ENCODE measurements around the gene RMND5A. TPM values are rescaled to one million over a fixed set of nuclear protein-coding genes. Genes with fewer than 3 reads are reported as not detected.
A peak's percentile ranks its signal among the peaks of the same experiment; 100 is the strongest.
"Not testable (repeated sequence)": the region's sequence is repeated elsewhere in the genome, so short reads cannot be mapped to it uniquely, and the experiment has no call there.

RMND5A gene
- total and polyA plus RNA-seq, 4 donors: 29.4 to 77.9 (median 44.0) TPM

DNA sequence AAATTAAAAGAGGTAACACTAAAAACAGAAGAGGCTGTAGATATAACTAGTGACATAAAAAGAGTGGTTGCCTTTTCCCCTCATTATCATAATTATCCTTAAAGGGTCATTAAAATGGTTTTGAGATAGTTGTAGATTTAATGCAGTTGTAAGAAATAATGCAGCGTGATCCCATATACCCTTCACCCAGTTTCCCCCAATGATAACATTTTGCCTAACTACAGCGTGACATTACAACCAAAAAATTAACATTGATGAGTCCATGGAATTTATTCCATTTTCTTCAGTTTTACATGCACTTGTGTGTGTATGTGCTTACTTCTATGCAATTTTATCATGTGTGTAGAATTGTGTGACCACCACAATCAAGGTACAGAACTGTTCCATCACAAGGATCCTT, 13.2 kb upstream of the RMND5A start:
- peaks cover 3% of the 10 kb centered on the region for H3K4me1 ChIP-seq (ENCODE audit: control insufficient read depth, insufficient read depth, low read length)
- H3K4me3 ChIP-seq (ENCODE audit: low read depth, low read length): no peak overlapping the region
- no peaks in the 10 kb centered on the region for H3K27me3 ChIP-seq (ENCODE audit: control insufficient read depth, insufficient read depth, low read length)
- H3K9me3 ChIP-seq (ENCODE audit: control insufficient read depth, insufficient read depth, low read length): no peaks in the 10 kb centered on the region
- WGBS (ENCODE audit: insufficient coverage): no CpG with 5 or more reads among the region's 2 CpGs
- DNase-seq (ENCODE audit: low read depth in 4 of 6, low spot score in 6 of 6): no peak
- no peaks in the 10 kb centered on the region for H3K36me3 ChIP-seq (ENCODE audit: control insufficient read depth, insufficient read depth, low read length)
- H3K27ac ChIP-seq (ENCODE audit: low read depth, low read length): no peak overlapping the region

DNA sequence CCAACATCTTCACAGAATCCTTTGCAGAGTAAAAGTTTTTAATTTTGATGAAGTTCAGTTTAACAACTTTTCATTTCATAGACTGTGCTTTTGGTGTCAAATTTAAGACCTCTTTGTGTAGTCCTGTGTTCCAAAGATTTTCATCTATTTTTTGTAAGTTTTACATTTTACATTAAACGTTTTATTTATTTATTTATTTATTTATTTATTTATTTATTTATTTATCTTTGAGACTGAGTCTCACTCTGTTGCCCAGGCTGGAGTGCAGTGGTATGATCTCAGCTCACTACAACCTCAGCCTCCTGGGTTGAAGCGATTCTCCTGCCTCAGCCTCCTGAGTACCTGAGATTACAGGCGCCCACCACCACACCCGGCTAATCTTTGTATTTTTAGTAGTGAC, 12.0 kb upstream of the RMND5A start:
- 96% methylated on average over 3 of the region's 4 CpGs for WGBS (ENCODE audit: insufficient coverage)
- DNase-seq (ENCODE audit: low read depth in 4 of 6, low spot score in 6 of 6); H3K27me3 ChIP-seq (ENCODE audit: control insufficient read depth, insufficient read depth, low read length); H3K4me3 ChIP-seq (ENCODE audit: low read depth, low read length); H3K4me1 ChIP-seq (ENCODE audit: control insufficient read depth, insufficient read depth, low read length); H3K27ac ChIP-seq (ENCODE audit: low read depth, low read length); H3K36me3 ChIP-seq (ENCODE audit: control insufficient read depth, insufficient read depth, low read length); H3K9me3 ChIP-seq (ENCODE audit: control insufficient read depth, insufficient read depth, low read length): not testable (repeated sequence)

DNA sequence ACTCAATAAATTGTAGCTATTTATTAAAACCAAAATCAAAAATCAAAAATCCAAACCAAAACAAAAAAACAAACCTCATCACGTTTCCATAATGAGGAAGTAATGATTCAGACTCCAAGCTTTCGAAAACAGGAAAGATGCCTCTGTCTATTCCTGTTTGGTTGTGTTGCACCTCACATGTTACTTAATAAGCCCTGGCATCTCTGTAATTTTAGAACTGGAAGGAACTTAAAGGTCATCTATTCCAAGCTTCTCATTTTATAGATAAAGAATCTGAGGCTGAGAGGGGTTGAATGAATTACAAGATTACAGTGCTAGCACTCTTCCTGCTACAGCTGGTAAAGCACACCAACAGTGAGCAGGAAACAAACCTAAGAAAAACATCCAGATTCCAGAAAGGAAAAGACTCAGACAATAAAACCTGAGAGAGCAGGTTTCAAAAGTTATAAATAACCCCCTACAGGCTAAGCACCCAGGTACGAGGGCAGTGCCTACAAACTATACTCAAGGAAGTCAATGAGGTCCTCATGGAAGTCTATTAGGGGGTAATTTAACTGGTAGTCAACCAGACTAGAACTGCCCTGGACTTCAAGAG, 5.4 kb upstream of the RMND5A start:
- DNase-seq (ENCODE audit: low read depth in 4 of 6, low spot score in 6 of 6); H3K27me3 ChIP-seq (ENCODE audit: control insufficient read depth, insufficient read depth, low read length); H3K9me3 ChIP-seq (ENCODE audit: control insufficient read depth, insufficient read depth, low read length); H3K36me3 ChIP-seq (ENCODE audit: control insufficient read depth, insufficient read depth, low read length); H3K27ac ChIP-seq (ENCODE audit: low read depth, low read length); H3K4me1 ChIP-seq (ENCODE audit: control insufficient read depth, insufficient read depth, low read length); H3K4me3 ChIP-seq (ENCODE audit: low read depth, low read length): not testable (repeated sequence)
- WGBS (ENCODE audit: insufficient coverage): no CpG with 5 or more reads among the region's 3 CpGs

DNA sequence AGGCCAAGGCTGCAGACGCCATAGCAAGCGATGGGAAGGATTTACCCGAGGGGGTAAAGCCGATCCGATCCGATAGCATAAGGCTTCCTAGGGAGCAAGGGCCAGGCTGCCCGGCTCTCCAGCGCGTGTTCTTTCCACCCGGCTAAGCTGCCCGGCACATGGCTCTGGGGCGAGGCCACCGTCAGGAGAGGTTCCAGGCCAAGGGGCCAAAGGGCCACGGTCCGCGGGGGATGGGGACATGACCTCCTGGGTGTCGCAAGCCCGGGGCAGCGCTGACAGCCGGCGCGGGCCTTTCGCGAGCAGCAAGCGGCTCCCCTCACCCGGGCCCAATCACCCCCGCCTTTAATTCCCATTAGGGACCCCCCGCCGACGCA, 841 bp upstream of the RMND5A start:
- peak overlapping the region; percentile 33 for H3K4me3 ChIP-seq (ENCODE audit: low read depth, low read length)

DNA sequence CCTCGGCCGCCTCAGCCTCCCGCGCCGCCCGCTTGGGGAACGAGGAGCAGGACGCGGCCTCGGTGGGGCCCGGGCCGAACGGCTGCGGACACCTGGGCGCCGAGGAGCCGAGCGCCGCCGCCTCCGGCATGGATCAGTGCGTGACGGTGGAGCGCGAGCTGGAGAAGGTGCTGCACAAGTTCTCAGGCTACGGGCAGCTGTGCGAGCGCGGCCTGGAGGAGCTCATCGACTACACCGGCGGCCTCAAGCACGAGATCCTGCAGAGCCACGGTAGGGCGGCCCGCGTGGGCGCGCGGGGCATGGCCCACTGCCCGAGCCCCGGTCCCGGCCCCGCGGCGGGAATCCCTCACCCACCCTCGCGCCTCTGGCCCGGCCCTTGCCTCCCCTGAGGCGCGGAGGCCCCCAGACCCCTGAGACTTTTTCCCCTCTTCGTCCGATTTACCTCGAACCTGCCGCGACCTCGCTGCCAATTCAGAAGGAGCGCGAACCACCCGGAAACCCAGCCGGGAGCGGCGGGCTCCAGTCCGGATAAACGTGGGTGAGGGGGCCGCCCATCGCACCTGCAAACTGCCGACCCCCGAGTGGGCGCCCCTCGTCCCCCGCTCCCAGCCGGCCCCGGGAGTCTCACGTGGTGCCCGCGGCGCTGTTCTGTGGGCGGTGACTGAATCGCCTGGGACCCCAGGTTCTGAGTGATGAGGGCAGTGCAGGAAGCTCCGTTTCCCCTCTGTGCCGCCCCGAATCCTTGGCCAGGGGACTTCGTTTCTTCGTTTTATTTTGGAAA, 639 bp downstream of the RMND5A start:
- 1% methylated on average over 26 of the region's 85 CpGs for WGBS (ENCODE audit: insufficient coverage)
- H3K9me3 ChIP-seq (ENCODE audit: control insufficient read depth, insufficient read depth, low read length); H3K36me3 ChIP-seq (ENCODE audit: control insufficient read depth, insufficient read depth, low read length); H3K4me1 ChIP-seq (ENCODE audit: control insufficient read depth, insufficient read depth, low read length); H3K27me3 ChIP-seq (ENCODE audit: control insufficient read depth, insufficient read depth, low read length): not testable (repeated sequence)
- peak in 2 of 6 donors; percentile 49 to 56 for DNase-seq (ENCODE audit: low read depth in 4 of 6, low spot score in 6 of 6)
- peak overlapping the region; percentile 52 for H3K4me3 ChIP-seq (ENCODE audit: low read depth, low read length)
- peak overlapping the region; percentile 64 for H3K27ac ChIP-seq (ENCODE audit: low read depth, low read length)

More for the DNA sequence above, 841 bp upstream of the RMND5A start:
- no CpG with 5 or more reads among the region's 30 CpGs for WGBS (ENCODE audit: insufficient coverage)
- not testable (repeated sequence) for DNase-seq (ENCODE audit: low read depth in 4 of 6, low spot score in 6 of 6); H3K36me3 ChIP-seq (ENCODE audit: control insufficient read depth, insufficient read depth, low read length); H3K4me1 ChIP-seq (ENCODE audit: control insufficient read depth, insufficient read depth, low read length); H3K27me3 ChIP-seq (ENCODE audit: control insufficient read depth, insufficient read depth, low read length); H3K9me3 ChIP-seq (ENCODE audit: control insufficient read depth, insufficient read depth, low read length)
- peak overlapping the region; percentile 69 for H3K27ac ChIP-seq (ENCODE audit: low read depth, low read length)

DNA sequence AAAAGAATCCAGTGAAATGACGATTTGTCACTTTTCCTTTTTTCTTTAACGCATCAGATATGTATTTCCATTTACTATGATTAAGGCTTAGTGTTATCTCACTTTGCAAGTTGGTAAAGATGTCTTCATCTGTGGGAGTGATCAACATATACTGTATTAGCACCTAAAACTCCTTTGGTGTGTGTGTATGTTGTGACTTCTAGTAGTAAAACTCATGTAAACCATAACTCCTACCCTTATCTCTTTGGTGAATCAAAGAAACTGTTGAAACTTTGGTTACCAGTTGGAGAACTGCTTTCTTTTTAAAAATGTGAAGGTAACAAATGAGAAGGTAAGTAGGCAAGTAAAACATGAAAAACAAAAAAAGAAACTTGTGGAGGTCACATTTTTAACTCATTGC, 5.6 kb downstream of the RMND5A start:
- WGBS (ENCODE audit: insufficient coverage): no CpG with 5 or more reads among the region's 2 CpGs
- not testable (repeated sequence) for H3K27me3 ChIP-seq (ENCODE audit: control insufficient read depth, insufficient read depth, low read length); DNase-seq (ENCODE audit: low read depth in 4 of 6, low spot score in 6 of 6); H3K9me3 ChIP-seq (ENCODE audit: control insufficient read depth, insufficient read depth, low read length); H3K4me1 ChIP-seq (ENCODE audit: control insufficient read depth, insufficient read depth, low read length); H3K4me3 ChIP-seq (ENCODE audit: low read depth, low read length); H3K36me3 ChIP-seq (ENCODE audit: control insufficient read depth, insufficient read depth, low read length); H3K27ac ChIP-seq (ENCODE audit: low read depth, low read length)

DNA sequence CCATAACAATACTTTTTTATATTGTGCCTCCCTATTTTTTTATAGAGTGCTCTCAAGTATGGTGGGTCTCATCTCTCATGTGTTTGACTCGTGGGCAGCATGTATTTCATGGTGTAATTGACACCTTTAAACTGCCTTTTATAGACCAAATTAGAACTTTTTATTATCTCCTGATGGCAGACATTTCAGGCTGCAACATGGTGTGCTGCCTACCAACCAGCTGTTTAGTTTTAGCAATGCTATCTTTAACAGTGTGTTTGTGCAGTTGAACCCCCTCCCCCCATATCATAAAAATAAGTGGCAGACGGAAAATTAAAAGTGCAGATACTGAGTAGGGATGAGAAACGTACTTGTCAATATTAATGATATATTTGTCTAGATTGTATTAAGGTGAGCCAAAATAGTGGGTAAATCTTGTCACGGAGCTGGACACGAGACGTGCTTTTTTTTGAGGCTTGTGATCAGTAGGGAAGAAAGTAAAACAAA, 12.0 kb downstream of the RMND5A start:
- not testable (repeated sequence) for H3K9me3 ChIP-seq (ENCODE audit: control insufficient read depth, insufficient read depth, low read length); H3K4me3 ChIP-seq (ENCODE audit: low read depth, low read length); H3K36me3 ChIP-seq (ENCODE audit: control insufficient read depth, insufficient read depth, low read length); DNase-seq (ENCODE audit: low read depth in 4 of 6, low spot score in 6 of 6); H3K27me3 ChIP-seq (ENCODE audit: control insufficient read depth, insufficient read depth, low read length); H3K27ac ChIP-seq (ENCODE audit: low read depth, low read length); H3K4me1 ChIP-seq (ENCODE audit: control insufficient read depth, insufficient read depth, low read length)
- WGBS (ENCODE audit: insufficient coverage): no CpG with 5 or more reads among the region's 6 CpGs

DNA sequence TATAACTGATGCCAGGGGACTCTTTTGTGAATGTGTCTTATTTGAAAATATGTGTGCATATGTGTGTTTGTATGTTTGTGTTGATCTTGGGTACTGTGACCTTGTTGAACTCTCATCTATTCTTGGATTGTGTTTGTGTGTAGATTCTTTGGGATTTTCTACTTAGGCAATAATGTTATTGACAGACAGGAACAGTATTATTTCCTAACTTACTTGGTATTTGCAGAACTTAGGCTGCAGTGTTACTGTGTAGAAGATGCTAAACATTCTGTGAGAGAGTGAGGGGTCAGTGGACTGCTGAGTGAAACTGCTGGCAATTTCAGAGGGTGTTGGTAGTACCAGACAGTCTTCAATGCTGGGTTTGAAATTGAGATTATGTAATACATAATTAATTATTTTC, 12.7 kb downstream of the RMND5A start:
- H3K9me3 ChIP-seq (ENCODE audit: control insufficient read depth, insufficient read depth, low read length); H3K4me3 ChIP-seq (ENCODE audit: low read depth, low read length); H3K36me3 ChIP-seq (ENCODE audit: control insufficient read depth, insufficient read depth, low read length); DNase-seq (ENCODE audit: low read depth in 4 of 6, low spot score in 6 of 6); H3K4me1 ChIP-seq (ENCODE audit: control insufficient read depth, insufficient read depth, low read length); H3K27me3 ChIP-seq (ENCODE audit: control insufficient read depth, insufficient read depth, low read length); H3K27ac ChIP-seq (ENCODE audit: low read depth, low read length): not testable (repeated sequence)

DNA sequence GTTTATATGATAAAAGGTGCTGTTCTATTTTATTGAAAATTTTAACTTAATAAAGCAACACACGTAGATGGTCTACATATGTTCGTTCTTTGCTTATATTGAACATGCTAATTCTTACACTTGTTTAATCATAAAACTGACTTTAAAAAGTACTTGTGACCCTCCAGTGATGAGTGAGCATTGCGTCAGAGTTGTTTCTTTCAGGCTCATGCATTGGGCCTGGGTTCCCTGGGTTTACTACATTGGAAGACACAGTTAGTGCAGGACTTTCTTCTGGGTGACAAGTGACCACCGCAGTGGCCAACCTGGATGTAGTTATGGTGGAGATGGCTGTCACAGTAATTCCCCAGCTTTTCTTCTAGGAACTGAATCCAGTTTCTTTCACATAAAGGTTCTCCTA, 13.4 kb downstream of the RMND5A start:
- not testable (repeated sequence) for DNase-seq (ENCODE audit: low read depth in 4 of 6, low spot score in 6 of 6); H3K36me3 ChIP-seq (ENCODE audit: control insufficient read depth, insufficient read depth, low read length); H3K9me3 ChIP-seq (ENCODE audit: control insufficient read depth, insufficient read depth, low read length); H3K4me3 ChIP-seq (ENCODE audit: low read depth, low read length); H3K27me3 ChIP-seq (ENCODE audit: control insufficient read depth, insufficient read depth, low read length); H3K27ac ChIP-seq (ENCODE audit: low read depth, low read length); H3K4me1 ChIP-seq (ENCODE audit: control insufficient read depth, insufficient read depth, low read length)
- WGBS (ENCODE audit: insufficient coverage): no CpG with 5 or more reads among the region's 4 CpGs

DNA sequence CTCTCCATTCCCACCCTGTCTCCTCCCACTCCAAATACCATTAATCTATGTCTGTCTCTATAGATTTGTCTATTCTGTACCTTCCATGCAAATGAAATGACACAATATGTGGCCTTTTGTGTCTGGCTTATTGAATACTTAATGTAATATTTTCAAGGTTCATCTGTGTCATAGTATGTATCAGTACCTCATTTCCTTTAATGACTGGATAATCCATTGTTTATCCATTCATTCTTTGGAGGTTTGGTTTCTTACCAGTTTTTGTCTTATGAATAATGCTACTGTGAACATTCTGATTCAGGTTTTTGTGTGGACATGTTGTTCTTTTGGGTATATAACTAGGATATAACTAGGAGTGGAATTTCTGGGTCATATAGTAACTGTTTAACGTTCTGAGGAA, 14.8 kb downstream of the RMND5A start:
- not testable (repeated sequence) for H3K27ac ChIP-seq (ENCODE audit: low read depth, low read length); DNase-seq (ENCODE audit: low read depth in 4 of 6, low spot score in 6 of 6); H3K9me3 ChIP-seq (ENCODE audit: control insufficient read depth, insufficient read depth, low read length); H3K27me3 ChIP-seq (ENCODE audit: control insufficient read depth, insufficient read depth, low read length); H3K4me1 ChIP-seq (ENCODE audit: control insufficient read depth, insufficient read depth, low read length); H3K4me3 ChIP-seq (ENCODE audit: low read depth, low read length); H3K36me3 ChIP-seq (ENCODE audit: control insufficient read depth, insufficient read depth, low read length)
- WGBS (ENCODE audit: insufficient coverage): no CpG with 5 or more reads among the region's 1 CpG
